Heart left ventricle (tissue), 16 donors: Measurements from ENCODE around the gene BNIP5. TPM values are rescaled to one million over a fixed set of nuclear protein-coding genes. Genes with fewer than 3 reads are reported as not detected.

Experiments
- ATAC-seq, 4 donors: fragments of 200-7000 bp; cut with Tn5 transposase; one replicate each; pipeline ENCODE4 v1.9.1; 2020 to 2022; ENCODE audit warnings: moderate library complexity in 4 of 4, mild to moderate bottlenecking in 3 of 4, moderate number of reproducible peaks in 1 of 4
- DNase-seq, 5 donors: peaks; one replicate each; pipeline ENCODE4 v3.0.0-alpha.2; 2020
- H3K27ac ChIP-seq, 12 donors: fragments of 200-600 bp; sonication (generic) in 4 of 12; one replicate each; pipeline versions ENCODE4 v1.5.0 to v1.8.0; 2016 to 2022; ENCODE audit warnings: mild to moderate bottlenecking in 2 of 12
- H3K27me3 ChIP-seq, 9 donors: fragments of 200-600 bp; sonication (generic) in 2 of 9; one replicate each; pipeline versions ENCODE4 v1.5.1 to v1.8.0; 2016 to 2022; ENCODE audit warnings: mild to moderate bottlenecking in 3 of 9
- H3K36me3 ChIP-seq, 9 donors: fragments of 200-600 bp; sonication (generic) in 2 of 9; one replicate each; pipeline versions ENCODE4 v1.5.0 to v1.8.0; 2018 to 2022; ENCODE audit warnings: mild to moderate bottlenecking in 2 of 9
- H3K4me1 ChIP-seq, 12 donors: fragments of 200-600 bp; sonication (generic) in 4 of 12; one replicate each; pipeline versions ENCODE4 v1.5.0 to v1.8.0; 2016 to 2022; ENCODE audit warnings: mild to moderate bottlenecking in 3 of 12
- H3K4me3 ChIP-seq, 12 donors: fragments of 200-600 bp; sonication (generic) in 4 of 12; one replicate each; pipeline versions ENCODE4 v1.5.0 to v1.8.0; 2017 to 2022; ENCODE audit warnings: mild to moderate bottlenecking in 9 of 12, moderate library complexity in 4 of 12
- H3K9me3 ChIP-seq, 12 donors: fragments of 200-600 bp; sonication (generic) in 4 of 12; one replicate each; pipeline versions ENCODE4 v1.5.0 to v1.8.0; 2016 to 2022; ENCODE audit warnings: mild to moderate bottlenecking in 1 of 12
- CTCF ChIP-seq, 12 donors: fragments of 200-600 bp; sonication (generic) in 4 of 12; IDR thresholded peaks; one replicate each; pipeline versions ENCODE4 v1.5.0 to v1.8.0; 2018 to 2022; ENCODE audit warnings: antibody characterized with exemption in 12 of 12, mild to moderate bottlenecking in 5 of 12
- POLR2A ChIP-seq, 2 donors: fragments of 450-650 bp; IDR thresholded peaks; one replicate each; pipeline ENCODE4 v1.6.1; 2017; ENCODE audit warnings: antibody characterized with exemption in 2 of 2, mild to moderate bottlenecking in 2 of 2, moderate library complexity in 2 of 2
- WGBS, 4 donors: extraction: QIAGEN DNeasy Blood & Tissue Kit in 2 of 4; methylation state at CpG; one replicate each; pipeline versions ENCODE4 v1.1.5 to v1.1.7; 2013 to 2018; 5-methylcytosine and 5-hydroxymethylcytosine counted together
- intact Hi-C, 10 donors: fragments of 100-400 bp; cut with DNase I; formaldehyde crosslinking; loops; one replicate each; pipeline versions ENCODE4 v1.11.1 to v1.14.2; 2022
- polyA plus RNA-seq, 2 donors: library from polyadenylated mRNA; stranded (reverse); fragments of 200-250 nt; gene quantifications; one replicate each; pipeline ENCODE4 v1.2.3, GENCODE V29; 2013
- total RNA-seq, 9 donors: library from RNA; depleted of rRNA in 2 of 9; stranded (reverse); fragments of >200 nt in 2 of 9; fragmentation: NEBNext Ultra II Directional in 3 of 9; extraction: Animal tissue kit (Norgen Biotek cat#: 25700) in 3 of 9; gene quantifications; one replicate each; pipeline versions ENCODE4 v1.1.0 to v1.2.4, GENCODE V29; 2016 to 2023
- donor health status: ischemic (EF 13 %, LVEDD 7.1; RV severe dilation, severe dysfunction).
- donor health status: healthy with polysubstance abuse.
- donor health status: DM: no; HTN: yes; CAD: no.
- donor health status: DM: no; HTN: no; CAD: no.
- donor health status: ischemic (EF 25% LVEDD 6.9; RV normal size, moderate dysfunction).
- donor health status: ischemic (EF 25% LVEDD 5.7; RV mildly dilated, moderate dysfunction).
- donor health status: healthy.
- donor health status: DM: yes; HTN: yes; CAD: no.
- donor health status: ischemic (EF 35%, LVEDD 5.7; RV mildly dilated, moderate dysfunction).
- donor health status: nonischemic (EF 11% LVEDD 7.7; RV severe dilation, severe dysfunction).
- donor health status: DM: yes; HTN: yes; CAD: no.
- donor health status: PGD.
- donor health status: ischemic (EF 29% LVEDD 5.4; RV normal size, mild dysfunction).
- donor health status: nonischemic (EF 23%, LVEDD 6.1; RV moderate dilation, normal function).

BNIP5 gene
- total and polyA plus RNA-seq, 11 donors: not detected

DNA sequence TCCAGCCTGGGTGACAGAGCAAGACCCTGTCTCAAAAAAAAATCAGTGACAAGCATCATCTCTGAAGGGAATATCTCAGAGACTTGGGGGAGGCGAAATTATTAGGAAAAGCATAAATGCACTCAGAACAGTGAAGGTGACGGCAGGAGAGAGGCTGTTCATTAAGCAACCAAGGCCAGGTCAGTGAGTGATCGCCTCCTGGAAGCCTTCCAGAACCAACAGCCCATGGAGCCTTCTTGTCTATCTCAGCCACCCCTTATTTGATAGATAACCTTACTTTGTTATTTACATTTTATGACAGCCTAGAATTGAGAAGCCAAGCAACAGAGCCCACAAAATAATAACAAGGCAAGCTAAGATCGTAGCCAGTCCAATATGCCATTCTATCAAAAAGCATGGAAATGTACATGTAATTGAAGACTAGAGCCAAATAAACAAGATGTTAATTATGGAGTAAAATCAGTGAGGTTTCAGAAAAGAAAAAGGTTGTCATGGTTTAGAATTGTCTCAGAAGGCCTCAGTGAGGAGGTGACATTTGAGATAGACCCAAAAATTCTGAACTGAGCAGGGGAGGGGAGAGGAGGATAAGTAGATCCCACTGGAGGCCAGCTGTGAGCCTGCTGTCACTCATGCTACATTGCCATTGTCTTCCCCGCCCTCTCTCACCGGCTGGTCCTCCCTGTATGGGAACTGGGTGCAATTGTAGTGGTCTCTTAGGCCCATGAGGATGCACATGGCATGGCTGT is 17.8 kb downstream of the BNIP5 start:
- Histone ChIP-seq H3K4me1 (no peaks in the 10 kb centered on the region), H3K27ac (no peak overlapping the region), H3K27me3 (peaks cover 0 to 7% (median 0%) of the 10 kb centered on the region in 9 donors), H3K4me3 (no peak overlapping the region), H3K36me3 (no peaks in the 10 kb centered on the region), H3K9me3 (no peaks in the 10 kb centered on the region)
- no peak for TF ChIP-seq POLR2A (IDR thresholded peaks at IDR 0.05)
- TF ChIP-seq CTCF (IDR thresholded peaks at IDR 0.05): no peak
- ATAC-seq (no peak), DNase-seq (no peak)
- intact Hi-C loops: no loop called here
- 75 to 84% (median 79%) methylated on average over 6 of the region's 6 CpGs for WGBS, 4 donors

GRCh38 chr6:36317623-36318022 is 19.1 kb downstream of the BNIP5 start:
- intact Hi-C loops: no loop called here
- no peak for DNase-seq
- TF ChIP-seq CTCF (IDR thresholded peaks at IDR 0.05) (no peak), POLR2A (IDR thresholded peaks at IDR 0.05) (no peak)
- no peak for ATAC-seq
- no peaks in the 10 kb centered on the region for H3K36me3 ChIP-seq
- no peak overlapping the region for H3K4me3 ChIP-seq
- no peaks in the 10 kb centered on the region for H3K9me3 ChIP-seq
- H3K27me3 ChIP-seq: peaks cover 0 to 7% (median 0%) of the 10 kb centered on the region in 9 donors
- H3K27ac ChIP-seq: no peak overlapping the region
- 88 to 97% (median 90%) methylated on average over 2 of the region's 2 CpGs for WGBS, 4 donors
- peaks cover 0 to 6% (median 0%) of the 10 kb centered on the region in 12 donors for H3K4me1 ChIP-seq

- no peak for ATAC-seq
- Histone ChIP-seq H3K36me3 (no peaks in the 10 kb centered on the region), H3K27me3 (peaks cover 0 to 7% (median 0%) of the 10 kb centered on the region in 9 donors), H3K4me3 (no peak overlapping the region), H3K9me3 (no peaks in the 10 kb centered on the region), H3K27ac (no peak overlapping the region), H3K4me1 (peaks cover 0 to 8% (median 0%) of the 10 kb centered on the region in 12 donors)
- 76 to 82% (median 79%) methylated on average over 5 of the region's 5 CpGs for WGBS, 4 donors
- intact Hi-C loops: no loop called here
- DNase-seq: no peak
- TF ChIP-seq CTCF (IDR thresholded peaks at IDR 0.05) (no peak), POLR2A (IDR thresholded peaks at IDR 0.05) (no peak)
Measured at GRCh38 chr6:36315921-36316320, 20.8 kb downstream of the BNIP5 start.

DNA sequence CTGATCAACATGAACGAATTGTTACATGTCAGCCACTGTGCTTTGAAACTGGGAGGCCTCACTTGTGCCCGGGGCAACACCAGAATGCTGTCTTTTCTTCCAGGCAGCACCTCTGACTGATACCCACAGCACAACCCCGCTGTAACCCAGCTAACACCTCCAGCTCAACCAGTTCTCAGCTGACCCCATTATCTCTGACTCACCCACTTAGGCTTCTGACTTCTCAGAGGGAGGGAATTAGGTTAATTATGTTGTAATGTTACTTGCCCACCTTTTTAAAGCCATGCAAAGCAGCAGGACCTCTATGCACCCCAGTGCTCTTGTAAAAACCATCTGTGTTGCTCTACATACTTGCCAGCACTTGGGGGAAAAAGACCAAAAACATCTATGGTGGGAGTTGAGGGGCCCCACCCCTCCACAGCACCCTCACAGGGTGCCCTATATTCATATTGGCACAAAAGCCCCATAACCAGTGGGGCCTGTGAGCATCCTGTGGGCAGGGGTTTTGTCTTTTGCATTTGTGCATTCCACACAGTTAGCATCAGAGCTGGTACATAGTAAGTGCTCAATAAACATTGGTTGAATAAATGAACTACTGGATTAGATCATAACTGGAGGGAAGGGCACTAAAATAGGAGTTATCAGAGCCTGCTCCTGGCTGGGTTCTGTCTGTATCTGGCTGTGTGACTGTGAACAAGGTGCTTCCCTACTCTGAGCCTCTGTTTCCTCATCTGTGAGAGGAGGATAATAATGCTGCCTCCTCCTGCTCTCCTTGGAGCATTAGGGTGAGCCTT is 22.3 kb downstream of the BNIP5 start:
- no peak for ATAC-seq
- Histone ChIP-seq H3K27me3 (peaks cover 0 to 7% (median 0%) of the 10 kb centered on the region in 9 donors), H3K4me3 (no peak overlapping the region), H3K36me3 (no peaks in the 10 kb centered on the region), H3K27ac (no peak overlapping the region), H3K9me3 (no peaks in the 10 kb centered on the region), H3K4me1 (peaks cover 0 to 8% (median 0%) of the 10 kb centered on the region in 12 donors)
- 77 to 89% (median 84%) methylated on average over 3 of the region's 3 CpGs for WGBS, 4 donors
- TF ChIP-seq POLR2A (IDR thresholded peaks at IDR 0.05) (no peak), CTCF (IDR thresholded peaks at IDR 0.05) (no peak)
- intact Hi-C loops: no loop called here
- no peak for DNase-seq
